SK-N-SH (cell line): ENCODE measurements around the gene PRMT7. TPM values are rescaled to one million over a fixed set of nuclear protein-coding genes. Genes with fewer than 3 reads are reported as not detected.

Experiments used
- CTCF ChIA-PET: fragments of 300-600, 350-600 bp; formaldehyde crosslinking; extraction: SDS; loops from one replicate; lab custom pipeline; 2021; lab: Yijun Ruan, JAX
- POLR2A ChIA-PET: fragments of 350-600 bp; sonication (Branson Sonifier 250); formaldehyde crosslinking; extraction: SDS; loops from one replicate; lab custom pipeline; 2020; ENCODE audit warnings: antibody characterized with exemption, inconsistent platforms; lab: Yijun Ruan, JAX
- DNase-seq: peaks from one replicate; pipeline ENCODE4 v3.0.0; 2012
- H2AFZ ChIP-seq: fragments of 200-600 bp; sonication (generic); 2 replicates; pipeline ENCODE4 v1.8.1; 2016; ENCODE audit warnings: antibody characterized with exemption, mild to moderate bottlenecking, low read depth
- H3F3A ChIP-seq: fragments of 200-600 bp; sonication (generic); replicated peaks from 2 replicates; pipeline ENCODE3; 2016; ENCODE audit warnings: antibody characterized with exemption, mild to moderate bottlenecking; ENCODE audit not compliant: insufficient read depth
- H3K27ac ChIP-seq, 2 experiments: fragments of 200-500 bp in 1 of 2; fragments of 200-600 bp in 1 of 2; sonication (Bioruptor generic) in 1 of 2; sonication (generic), shearing (Covaris generic) in 1 of 2; 2 replicates each; pipeline versions ENCODE4 v1.5.1 to v1.6.1; 2014 to 2016; ENCODE audit warnings: low read depth in 2 of 2, inconsistent platforms in 1 of 2, low read length in 1 of 2, mild to moderate bottlenecking in 1 of 2, mixed read lengths in 1 of 2
- H3K27me3 ChIP-seq: fragments of 200-600 bp; sonication (generic), shearing (Covaris generic); 2 replicates; pipeline ENCODE4 v1.6.1; 2016; ENCODE audit warnings: mixed run types; ENCODE audit not compliant: insufficient read depth
- H3K36me3 ChIP-seq, 2 experiments: fragments of 200-500 bp in 1 of 2; fragments of 200-600 bp in 1 of 2; sonication (Bioruptor generic) in 1 of 2; sonication (generic) in 1 of 2; replicated peaks in 1 of 2; 2 replicates each; pipeline versions ENCODE3 to v1.5.1; 2014 to 2016; ENCODE audit warnings: low read length in 1 of 2, mild to moderate bottlenecking in 1 of 2; ENCODE audit not compliant: insufficient read depth in 2 of 2, control insufficient read depth in 1 of 2
- H3K4me1 ChIP-seq, 2 experiments: fragments of 200-500 bp in 1 of 2; fragments of 200-600 bp in 1 of 2; sonication (Bioruptor generic) in 1 of 2; sonication (generic), shearing (Covaris generic) in 1 of 2; 2 replicates each; pipeline versions ENCODE4 v1.5.1 to v1.6.1; 2014 to 2016; ENCODE audit warnings: low read depth in 1 of 2, low read length in 1 of 2, mixed run types in 1 of 2; ENCODE audit not compliant: insufficient read depth in 2 of 2, control insufficient read depth in 1 of 2
- H3K4me2 ChIP-seq: fragments of 200-600 bp; sonication (generic), shearing (Covaris generic); 2 replicates; pipeline ENCODE4 v1.6.1; 2017; ENCODE audit warnings: mixed run types
- H3K4me3 ChIP-seq, 2 experiments: fragments of 200-500 bp in 1 of 2; fragments of 200-600 bp in 1 of 2; sonication (Bioruptor generic) in 1 of 2; sonication (generic), shearing (Covaris generic) in 1 of 2; 2 replicates each; pipeline versions ENCODE4 v1.5.1 to v1.8.1; 2014 to 2016; ENCODE audit warnings: low read depth in 2 of 2, inconsistent platforms in 1 of 2, low read length in 1 of 2, mild to moderate bottlenecking in 1 of 2, mixed read lengths in 1 of 2, moderate library complexity in 1 of 2
- H3K79me2 ChIP-seq: fragments of 200-600 bp; sonication (generic); 2 replicates; pipeline ENCODE4 v1.8.1; 2017; ENCODE audit warnings: mild to moderate bottlenecking; ENCODE audit not compliant: insufficient read depth
- H3K9ac ChIP-seq: fragments of 200-600 bp; sonication (generic); 2 replicates; pipeline ENCODE4 v1.6.1; 2017; ENCODE audit warnings: mixed run types
- H3K9me2 ChIP-seq: fragments of 200-600 bp; sonication (generic); 2 replicates; pipeline ENCODE4 v1.6.1; 2017; ENCODE audit warnings: mixed run types
- H3K9me3 ChIP-seq: fragments of 200-600 bp; sonication (generic); 2 replicates; pipeline ENCODE4 v1.6.1; 2017; ENCODE audit warnings: mixed run types, mild to moderate bottlenecking, moderate library complexity
- H4K20me1 ChIP-seq: fragments of 200-600 bp; sonication (generic); 2 replicates; pipeline ENCODE4 v1.6.1; 2017; ENCODE audit warnings: mild to moderate bottlenecking, mixed run types; ENCODE audit not compliant: insufficient read depth
- EZH2phosphoT487 ChIP-seq: fragments of 200-600 bp; sonication (generic); IDR thresholded peaks from 2 replicates; pipeline ENCODE4 v1.6.1; 2017; ENCODE audit warnings: low read depth, mixed run types, mild to moderate bottlenecking, antibody characterized with exemption, moderate library complexity, borderline replicate concordance
- FOSL2 ChIP-seq: IDR thresholded peaks from 2 replicates; pipeline ENCODE4 v1.4.0; 2012; ENCODE audit warnings: low read depth, mild to moderate bottlenecking, moderate library complexity, borderline replicate concordance
- FOXJ3 ChIP-seq: sonication (generic); formaldehyde crosslinking; IDR thresholded peaks from 2 replicates; pipeline ENCODE4 v1.5.1; 2020; ENCODE audit warnings: mild to moderate bottlenecking, missing genetic modification reagents
- FOXM1 ChIP-seq: IDR thresholded peaks from 2 replicates; pipeline ENCODE4 v1.4.0; 2012; ENCODE audit warnings: low read depth, mild to moderate bottlenecking
- JUND ChIP-seq: IDR thresholded peaks from 2 replicates; pipeline ENCODE4 v1.4.0; 2012
- MXI1 ChIP-seq: IDR thresholded peaks from 2 replicates; pipeline ENCODE4 v1.6.1; 2012; ENCODE audit warnings: mild to moderate bottlenecking, low read depth, low read length, improper control_type of control experiment
- RCOR1 ChIP-seq: fragments of 150-350 bp; IDR thresholded peaks from 2 replicates; pipeline ENCODE4 v1.6.1; 2017; ENCODE audit warnings: antibody characterized with exemption, low read length
- SIN3A ChIP-seq: IDR thresholded peaks from 2 replicates; pipeline ENCODE4 v1.6.1; 2012; ENCODE audit warnings: low read depth, mild to moderate bottlenecking, low read length, moderate library complexity, borderline replicate concordance
- YY1 ChIP-seq: IDR thresholded peaks from 2 replicates; pipeline ENCODE4 v1.4.0; 2012; ENCODE audit warnings: low read depth, mild to moderate bottlenecking
- WGBS: methylation state at CpG from one replicate; pipeline ENCODE4 v1.1.6; 2017; ENCODE audit warnings: low lambda C conversion rate; 5-methylcytosine and 5-hydroxymethylcytosine counted together
- polyA plus RNA-seq, 3 experiments: library from polyadenylated mRNA; depleted of rRNA; stranded (reverse); fragments of >200 nt; gene quantifications; 2 replicates each; pipeline ENCODE4 v1.2.3, GENCODE V29; 2012
- TF ChIP-seq, protein P1 (sequence below): IDR thresholded peaks from 2 replicates; pipeline ENCODE4 v1.4.0; 2012; ENCODE audit warnings: low read depth
- TF ChIP-seq, protein P2 (sequence below): IDR thresholded peaks from 2 replicates; pipeline ENCODE4 v1.4.0; 2012; ENCODE audit warnings: low read depth, borderline replicate concordance
- TF ChIP-seq, protein P3 (sequence below): fragments of 150-350 bp; IDR thresholded peaks from 2 replicates; pipeline ENCODE4 v1.6.1; 2016; ENCODE audit warnings: mild to moderate bottlenecking, low read depth, low read length

Gene PRMT7
- polyA plus RNA-seq, 1 of the 3 experiments (the other 2 are of a cell fraction): 46.0 TPM

DNA sequence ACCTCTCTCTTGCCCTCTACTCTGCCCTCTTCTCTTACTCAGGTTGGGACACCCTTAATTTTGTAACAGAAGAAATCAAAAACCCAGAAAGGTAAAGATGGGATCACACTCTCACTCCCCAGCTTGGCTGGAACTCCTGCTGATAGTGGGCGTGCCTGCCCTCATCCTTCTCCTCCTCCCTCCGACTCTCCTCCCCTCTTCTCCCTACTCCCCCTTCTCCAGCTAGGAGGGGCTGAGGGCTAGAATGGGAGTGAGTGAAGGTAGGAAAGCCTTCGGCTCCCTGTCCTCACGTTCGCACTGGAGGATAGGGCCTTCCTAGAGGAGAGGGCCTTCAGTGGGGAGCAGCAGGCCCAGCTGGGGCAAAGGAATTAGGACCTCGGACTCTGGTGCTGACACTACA, 20.4 kb upstream of the PRMT7 start:
- WGBS: 95% methylated on average over 6 of the region's 6 CpGs
- H3K27me3 ChIP-seq: no peaks in the 10 kb centered on the region
- H4K20me1 ChIP-seq: peaks cover 15% of the 10 kb centered on the region; the same call in 1 of the 2 replicates
- peaks cover 13% of the 10 kb centered on the region; the same call in 1 of the 2 replicates for H3K79me2 ChIP-seq
- H3K27ac ChIP-seq: no peak overlapping the region
- H3K4me3 ChIP-seq: no peak overlapping the region
- H3K9ac ChIP-seq: no peak overlapping the region
- CTCF ChIA-PET: interaction anchor here (10.4 kb wide), 1 partner anchor 28 kb away, joined by 80 read pairs; the partner anchor contains the start of gene SLC7A6
- no peaks in the 10 kb centered on the region for H3K9me2 ChIP-seq
- peaks cover 23 to 32% of the 10 kb centered on the region in 2 experiments for H3K36me3 ChIP-seq
- TF ChIP-seq SIN3A (no peak), YY1 (no peak), FOXJ3 (CRISPR knock-in tag) (no peak), FOXM1 (no peak)
- TF ChIP-seq, protein P1, sequence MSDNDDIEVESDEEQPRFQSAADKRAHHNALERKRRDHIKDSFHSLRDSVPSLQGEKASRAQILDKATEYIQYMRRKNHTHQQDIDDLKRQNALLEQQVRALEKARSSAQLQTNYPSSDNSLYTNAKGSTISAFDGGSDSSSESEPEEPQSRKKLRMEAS: no peak
- TF ChIP-seq, protein P2, sequence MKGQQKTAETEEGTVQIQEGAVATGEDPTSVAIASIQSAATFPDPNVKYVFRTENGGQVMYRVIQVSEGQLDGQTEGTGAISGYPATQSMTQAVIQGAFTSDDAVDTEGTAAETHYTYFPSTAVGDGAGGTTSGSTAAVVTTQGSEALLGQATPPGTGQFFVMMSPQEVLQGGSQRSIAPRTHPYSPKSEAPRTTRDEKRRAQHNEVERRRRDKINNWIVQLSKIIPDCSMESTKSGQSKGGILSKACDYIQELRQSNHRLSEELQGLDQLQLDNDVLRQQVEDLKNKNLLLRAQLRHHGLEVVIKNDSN: no peak
- TF ChIP-seq, all 33 proteins: peak for 0
- no peaks in the 10 kb centered on the region for H3K9me3 ChIP-seq
- no peak overlapping the region for H2AFZ ChIP-seq
- no peak overlapping the region for H3K4me2 ChIP-seq
- no peaks in the 10 kb centered on the region for H3K4me1 ChIP-seq
- DNase-seq: no peak
- POLR2A ChIA-PET: no interaction called here
- no peaks in the 10 kb centered on the region for H3F3A ChIP-seq

DNA sequence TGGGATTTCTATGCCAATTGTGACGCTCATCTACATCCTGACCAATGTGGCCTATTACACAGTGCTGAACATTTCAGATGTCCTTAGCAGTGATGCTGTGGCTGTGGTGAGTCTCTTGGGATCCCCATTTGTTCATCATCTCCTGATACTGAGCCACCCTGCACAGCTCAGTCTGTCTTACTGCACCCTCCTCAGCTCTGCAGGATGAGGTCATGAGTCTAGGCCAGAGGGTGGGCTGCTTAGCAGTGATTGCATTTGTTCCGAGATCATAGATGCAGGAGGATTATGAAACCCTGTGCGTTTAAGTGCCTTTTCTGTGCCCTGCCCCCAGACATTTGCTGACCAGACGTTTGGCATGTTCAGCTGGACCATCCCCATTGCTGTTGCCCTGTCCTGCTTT, 19.6 kb upstream of the PRMT7 start:
- Histone ChIP-seq H3K36me3 (peaks cover 29 to 33% of the 10 kb centered on the region in 2 experiments), H4K20me1 (peaks cover 14% of the 10 kb centered on the region; the same call in 1 of the 2 replicates), H3K9me2 (no peaks in the 10 kb centered on the region), H3K9me3 (no peaks in the 10 kb centered on the region), H3K9ac (no peak overlapping the region), H2AFZ (no peak overlapping the region), H3F3A (no peaks in the 10 kb centered on the region), H3K27me3 (no peaks in the 10 kb centered on the region), H3K4me1 (no peaks in the 10 kb centered on the region), H3K4me3 (no peak overlapping the region), H3K79me2 (peaks cover 5% of the 10 kb centered on the region; the same call in 1 of the 2 replicates), H3K4me2 (no peak overlapping the region), H3K27ac (no peak overlapping the region)
- DNase-seq: no peak
- TF ChIP-seq FOSL2 (no peak), SIN3A (no peak), RCOR1 (no peak), JUND (no peak), EZH2phosphoT487 (no peak), MXI1 (no peak)
- TF ChIP-seq, protein P3, sequence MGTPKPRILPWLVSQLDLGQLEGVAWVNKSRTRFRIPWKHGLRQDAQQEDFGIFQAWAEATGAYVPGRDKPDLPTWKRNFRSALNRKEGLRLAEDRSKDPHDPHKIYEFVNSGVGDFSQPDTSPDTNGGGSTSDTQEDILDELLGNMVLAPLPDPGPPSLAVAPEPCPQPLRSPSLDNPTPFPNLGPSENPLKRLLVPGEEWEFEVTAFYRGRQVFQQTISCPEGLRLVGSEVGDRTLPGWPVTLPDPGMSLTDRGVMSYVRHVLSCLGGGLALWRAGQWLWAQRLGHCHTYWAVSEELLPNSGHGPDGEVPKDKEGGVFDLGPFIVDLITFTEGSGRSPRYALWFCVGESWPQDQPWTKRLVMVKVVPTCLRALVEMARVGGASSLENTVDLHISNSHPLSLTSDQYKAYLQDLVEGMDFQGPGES: no peak
- TF ChIP-seq, protein P1: no peak
- ChIA-PET POLR2A (interaction anchor here (1.1 kb wide), 1 partner anchor 20 kb away, joined by 3 read pairs; the partner anchor contains the start of genes PRMT7 and SLC7A6OS), CTCF (interaction anchor here (10.4 kb wide), 1 partner anchor 28 kb away, joined by 80 read pairs; the partner anchor contains the start of gene SLC7A6)
- WGBS: 77% methylated on average over 4 of the region's 4 CpGs
